ENCODE measurements around the gene ING5.
A peak's percentile ranks its signal among the peaks of the same experiment; 100 is the strongest.

ING5 gene

GRCh38 chr2:241720099-241720498, 18.3 kb downstream of the ING5 start:
- DNase-seq = no peak

GRCh38 chr2:241720560-241720959, 18.7 kb downstream of the ING5 start:
- no peak for DNase-seq

GRCh38 chr2:241721852-241722251, 20.0 kb downstream of the ING5 start:
- no peak for DNase-seq

GRCh38 chr2:241722896-241723454, 21.1 kb downstream of the ING5 start:
- DNase-seq = no peak

GRCh38 chr2:241724259-241724974, 22.6 kb downstream of the ING5 start:
- no peak for DNase-seq

- DNase-seq = no peak
These were observed 23.4 kb downstream of the ING5 start for GRCh38 chr2:241724975-241725870.

GRCh38 chr2:241726459-241726858, 24.6 kb downstream of the ING5 start:
- DNase-seq = no peak

GRCh38 chr2:241728000-241728399, 26.2 kb downstream of the ING5 start:
- DNase-seq = no peak

- no peak for DNase-seq
These were observed 26.8 kb downstream of the ING5 start for GRCh38 chr2:241728627-241729026.

- no peak for DNase-seq
These were observed 28.0 kb downstream of the ING5 start for GRCh38 chr2:241729868-241730267.

- no peak for DNase-seq
These were observed 28.9 kb downstream of the ING5 start for GRCh38 chr2:241730671-241731293.

GRCh38 chr2:241732513-241733186, 30.8 kb downstream of the ING5 start:
- DNase-seq = peak; percentile 41

- no peak for DNase-seq
These were observed 31.8 kb downstream of the ING5 start for GRCh38 chr2:241733391-241734207.

GRCh38 chr2:241734208-241734466, 32.3 kb downstream of the ING5 start:
- no peak for DNase-seq

GRCh38 chr2:241734467-241735208, 32.8 kb downstream of the ING5 start, which contains the start of gene D2HGDH:
D2HGDH (plus strand) TSS chr2:241734630; CDS start chr2:241735225, 595 bp downstream.
- DNase-seq = peak; percentile 88

GRCh38 chr2:241736111-241736510, 34.3 kb downstream of the ING5 start:
- DNase-seq = no peak

GRCh38 chr2:241738040-241738686, 36.3 kb downstream of the ING5 start:
- DNase-seq = no peak

GRCh38 chr2:241739177-241739576, 37.3 kb downstream of the ING5 start:
- DNase-seq = no peak

- DNase-seq = no peak
These were observed 37.8 kb downstream of the ING5 start for GRCh38 chr2:241739651-241740050.

GRCh38 chr2:241741016-241741415, 39.2 kb downstream of the ING5 start:
- DNase-seq = no peak
